ENCODE results near the gene SPOCK1.

Gene SPOCK1

GRCh38 chr5:137072361-137073115 is 426.6 kb downstream of the SPOCK1 start:
- DNase-seq (ENCODE audit: low spot score), result peak; percentile 95

- DNase-seq (ENCODE audit: low spot score), result no peak
These were observed 427.2 kb downstream of the SPOCK1 start for GRCh38 chr5:137071931-137072330.

DNA sequence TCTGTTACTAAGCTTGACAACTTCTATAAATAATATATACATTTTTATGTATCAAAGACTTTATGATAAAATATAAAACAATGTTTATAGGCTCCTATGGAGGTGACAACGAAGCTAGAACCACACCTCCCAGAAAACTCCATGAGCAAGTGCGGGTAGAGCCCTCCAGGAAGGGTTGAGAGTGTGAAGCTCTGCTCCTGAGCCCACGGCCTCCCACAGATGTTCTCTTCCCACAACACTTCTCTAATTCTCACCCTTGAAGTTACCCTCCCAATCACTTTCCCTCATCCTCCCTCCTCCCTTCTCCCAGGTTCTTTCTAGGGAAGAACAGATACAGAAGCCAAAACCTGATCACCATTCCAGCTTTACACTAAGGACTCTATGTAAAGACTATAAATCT is 427.6 kb downstream of the SPOCK1 start:
- no peak for DNase-seq (ENCODE audit: low spot score)

- DNase-seq (ENCODE audit: low spot score), result no peak
These were observed 428.6 kb downstream of the SPOCK1 start for GRCh38 chr5:137070521-137070920.

DNA sequence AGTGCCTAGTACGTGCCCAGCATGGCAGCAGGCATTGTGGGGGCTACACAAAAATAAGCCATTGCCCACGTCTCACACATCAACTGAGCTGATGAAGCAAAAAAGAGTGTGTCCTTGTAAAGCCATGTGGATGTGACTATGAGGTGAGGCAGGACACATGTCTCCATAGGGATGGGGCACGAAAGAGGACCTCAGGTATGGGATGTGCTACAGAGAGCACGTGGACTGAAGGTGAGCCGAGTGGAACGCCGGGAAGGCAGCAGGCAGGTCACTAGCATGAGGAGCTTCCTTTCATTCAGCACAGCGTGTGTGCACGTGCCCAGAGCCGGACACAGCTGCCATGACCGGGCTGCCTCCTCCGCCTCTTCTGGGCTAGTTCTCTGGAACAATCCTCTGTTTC is 429.8 kb downstream of the SPOCK1 start:
- DNase-seq (ENCODE audit: low spot score), result no peak

GRCh38 chr5:137061382-137061781 is 437.7 kb downstream of the SPOCK1 start:
- no peak for DNase-seq (ENCODE audit: low spot score)

GRCh38 chr5:137058089-137058488 is 441.0 kb downstream of the SPOCK1 start:
- no peak for DNase-seq (ENCODE audit: low spot score)

DNA sequence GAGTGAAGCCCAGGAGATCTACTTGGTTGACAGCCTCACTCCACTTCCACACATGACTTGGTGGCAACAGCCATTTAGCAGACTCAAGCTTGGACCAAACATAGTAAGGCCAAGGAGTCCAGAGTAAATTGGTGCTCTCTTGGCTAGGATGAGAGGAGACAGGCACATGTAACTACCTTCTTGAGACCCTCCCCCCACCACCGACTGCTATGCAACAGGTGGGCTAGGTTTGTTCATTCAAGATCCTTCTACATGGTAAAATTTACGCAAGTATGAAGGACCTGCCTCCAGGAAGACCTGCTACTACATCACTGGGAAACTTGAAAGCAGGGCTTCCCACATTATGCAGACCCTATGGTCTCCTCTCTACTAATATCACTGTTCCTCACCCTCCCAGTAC is 442.4 kb downstream of the SPOCK1 start:
- DNase-seq (ENCODE audit: low spot score), result no peak

DNA sequence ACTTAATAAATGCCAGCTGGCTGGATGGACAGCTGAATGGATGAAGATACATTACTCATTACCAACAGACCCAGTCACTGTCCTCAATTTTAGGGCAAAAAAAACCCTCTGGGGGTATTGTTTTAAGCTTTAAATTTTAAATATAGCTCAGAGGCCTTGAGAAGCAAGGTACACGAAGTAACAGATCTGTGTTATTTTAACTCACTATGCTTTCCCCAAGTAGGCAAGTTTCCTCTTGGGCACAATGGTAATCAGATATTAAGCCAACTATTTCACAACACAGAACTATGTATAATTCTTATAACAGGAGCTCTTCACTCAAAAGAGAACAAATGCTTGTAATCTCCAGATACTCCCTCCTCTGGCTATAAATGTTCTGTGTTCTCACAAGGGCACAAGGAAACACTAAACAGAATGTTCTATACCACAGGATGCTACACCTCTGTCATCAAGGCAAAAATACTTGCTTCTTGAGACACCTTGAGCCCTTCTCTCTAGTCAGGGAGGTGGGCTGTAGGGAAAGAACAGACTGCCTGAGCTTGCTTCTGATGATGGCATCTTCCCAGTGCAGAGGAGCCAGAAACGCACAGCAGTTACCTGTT is 443.8 kb downstream of the SPOCK1 start:
- no peak for DNase-seq (ENCODE audit: low spot score)

GRCh38 chr5:137054792-137055191 is 444.3 kb downstream of the SPOCK1 start:
- DNase-seq (ENCODE audit: low spot score), result no peak

- no peak for DNase-seq (ENCODE audit: low spot score)
These were observed 444.8 kb downstream of the SPOCK1 start for GRCh38 chr5:137054335-137054734.

- no peak for DNase-seq (ENCODE audit: low spot score)
These were observed 448.0 kb downstream of the SPOCK1 start for GRCh38 chr5:137051161-137051560.

DNA sequence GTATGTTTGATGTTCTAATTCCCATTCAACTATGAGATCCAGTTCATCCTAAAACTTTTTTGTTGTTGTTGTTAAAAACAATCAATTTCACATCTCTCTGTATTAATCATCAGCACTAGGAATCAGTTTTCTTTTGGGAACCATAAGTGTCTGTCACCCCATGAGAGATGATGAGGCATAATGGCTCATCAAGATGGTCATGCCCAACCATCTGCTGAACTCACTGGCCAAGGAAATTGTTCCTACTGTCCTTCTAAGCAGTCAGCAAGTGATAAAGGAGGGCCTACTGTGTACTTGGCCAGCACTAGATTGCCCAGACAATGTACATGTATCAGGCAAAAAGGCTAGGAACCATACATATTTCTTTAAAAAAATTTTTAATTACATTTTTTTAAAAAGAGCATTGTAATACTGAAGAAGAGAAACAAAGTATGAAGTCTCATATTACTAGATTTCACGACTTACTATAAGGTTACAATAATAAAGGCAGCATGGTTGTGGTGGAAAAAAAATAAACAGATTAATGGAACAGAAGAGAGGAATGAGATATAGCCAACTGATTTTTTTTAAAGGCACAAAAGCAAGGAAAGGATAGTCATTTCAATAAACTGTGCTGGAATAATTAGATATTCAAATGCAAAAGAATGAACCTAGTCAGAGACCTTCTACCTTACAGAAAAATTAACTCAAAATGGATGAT is 458.3 kb downstream of the SPOCK1 start:
- DNase-seq (ENCODE audit: low spot score), result peak; percentile 71

- peak; percentile 84 for DNase-seq (ENCODE audit: low spot score)
These were observed 459.1 kb downstream of the SPOCK1 start for GRCh38 chr5:137040024-137040423.

GRCh38 chr5:137037848-137038247 is 461.3 kb downstream of the SPOCK1 start:
- no peak for DNase-seq (ENCODE audit: low spot score)

DNA sequence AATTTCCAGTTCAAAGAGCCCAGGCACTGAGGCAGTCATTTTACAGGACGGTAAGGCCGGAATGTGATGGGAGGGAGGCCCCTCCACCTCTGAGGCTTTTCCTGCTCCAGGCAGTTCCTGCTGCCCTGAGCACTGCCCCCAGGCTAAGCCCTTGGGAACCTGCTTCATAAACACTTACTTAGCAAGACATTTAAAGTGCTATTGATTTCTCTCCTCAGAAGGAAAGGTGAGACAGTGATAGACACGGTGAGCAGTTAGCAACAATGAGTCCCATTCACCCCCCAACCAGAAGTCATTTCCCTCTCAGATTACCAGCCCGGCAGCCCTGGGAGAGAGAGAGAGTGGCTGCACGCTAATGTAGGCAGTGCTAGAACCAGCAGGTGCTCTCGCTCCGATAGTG is 462.5 kb downstream of the SPOCK1 start:
- DNase-seq (ENCODE audit: low spot score), result no peak

GRCh38 chr5:137035480-137035878 is 463.6 kb downstream of the SPOCK1 start:
- DNase-seq (ENCODE audit: low spot score), result no peak

GRCh38 chr5:137034764-137035479 is 464.2 kb downstream of the SPOCK1 start:
- no peak for DNase-seq (ENCODE audit: low spot score)

GRCh38 chr5:137034213-137034612 is 464.9 kb downstream of the SPOCK1 start:
- DNase-seq (ENCODE audit: low spot score), result no peak

- DNase-seq (ENCODE audit: low spot score), result no peak
These were observed 466.2 kb downstream of the SPOCK1 start for GRCh38 chr5:137032929-137033328.

- DNase-seq (ENCODE audit: low spot score), result no peak
These were observed 471.4 kb downstream of the SPOCK1 start for GRCh38 chr5:137027758-137028157.

GRCh38 chr5:137026296-137026695 is 472.8 kb downstream of the SPOCK1 start:
- no peak for DNase-seq (ENCODE audit: low spot score)

GRCh38 chr5:137024044-137024443 is 475.1 kb downstream of the SPOCK1 start:
- DNase-seq (ENCODE audit: low spot score), result no peak
